GM21786 (cell line): ENCODE data around the gene MOGAT3.
"Not testable (repeated sequence)": the region's sequence is repeated elsewhere in the genome, so short reads cannot be mapped to it uniquely, and the experiment has no call there.

Experiments used
- ATAC-seq: cut with Tn5 transposase; IDR thresholded peaks from one replicate; pipeline ENCODE4 v1.9.1; 2021; ENCODE audit not compliant: unreplicated experiment

MOGAT3 gene

GRCh38 chr7:101205901-101206664 lies 5.2 kb upstream of the MOGAT3 start:
- no peak for ATAC-seq

- not testable (repeated sequence) for ATAC-seq
These were observed 3.2 kb upstream of the MOGAT3 start for GRCh38 chr7:101203740-101204738.

DNA sequence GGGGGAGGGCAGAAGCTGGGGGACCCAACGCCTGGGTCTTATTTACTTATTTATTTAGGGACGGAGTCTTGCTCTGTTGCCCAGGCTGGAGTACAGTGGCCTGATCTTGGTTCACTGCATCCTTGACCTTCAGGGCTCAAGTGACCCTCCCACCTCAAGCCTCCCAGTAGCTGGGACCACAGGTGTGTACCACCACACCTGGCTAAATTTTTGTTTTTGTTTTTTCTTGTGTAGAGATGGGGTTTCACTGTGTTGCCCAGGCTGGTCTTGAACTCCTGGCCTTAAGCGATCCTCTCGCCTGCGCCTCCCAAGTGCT lies 1.7 kb upstream of the MOGAT3 start:
- ATAC-seq = no peak

DNA sequence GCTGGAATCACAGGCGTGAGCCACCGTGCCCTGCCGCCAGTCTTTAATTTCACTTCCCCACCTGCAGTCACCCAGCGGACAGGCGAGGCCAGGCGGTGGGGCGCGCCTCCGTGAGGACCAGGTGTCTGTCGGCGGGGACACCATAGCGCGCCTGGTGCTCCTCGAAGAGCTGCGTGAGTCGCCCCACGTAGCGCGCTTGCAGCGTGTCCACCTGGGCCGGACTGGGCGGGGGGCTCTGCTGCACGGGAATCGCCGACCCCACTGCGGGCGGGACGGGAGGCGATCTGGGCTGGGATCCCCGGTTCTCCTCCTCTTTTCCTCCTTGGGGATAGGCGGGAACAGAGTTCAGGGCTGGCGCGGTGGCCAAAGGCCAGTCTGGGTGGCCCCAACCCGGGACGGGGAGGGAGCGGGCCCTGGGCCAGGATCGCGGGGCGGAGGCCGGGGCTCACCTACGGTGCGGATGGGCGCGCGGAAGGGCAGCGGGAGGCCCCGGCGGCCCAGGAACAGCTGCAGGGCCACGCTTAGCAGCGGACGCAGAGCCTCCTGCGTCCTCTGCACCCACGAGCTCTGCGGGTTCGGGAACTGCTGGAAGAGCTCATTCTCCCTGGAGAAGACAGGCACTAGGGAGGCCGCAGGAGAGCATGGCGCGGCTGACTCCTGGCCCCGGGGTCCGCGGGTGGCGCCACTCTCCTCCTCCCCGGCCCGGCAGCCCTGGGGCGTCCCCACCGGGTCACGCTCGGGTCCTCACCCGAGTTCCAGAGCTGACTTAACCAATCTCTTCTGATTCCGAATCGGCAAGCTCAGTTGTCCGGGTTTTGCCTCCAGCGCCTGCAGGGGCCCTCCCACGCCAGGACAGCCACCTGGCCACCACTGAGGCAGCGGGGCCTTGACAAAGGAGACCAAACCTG lies 1.1 kb upstream of the MOGAT3 start:
- no peak for ATAC-seq

DNA sequence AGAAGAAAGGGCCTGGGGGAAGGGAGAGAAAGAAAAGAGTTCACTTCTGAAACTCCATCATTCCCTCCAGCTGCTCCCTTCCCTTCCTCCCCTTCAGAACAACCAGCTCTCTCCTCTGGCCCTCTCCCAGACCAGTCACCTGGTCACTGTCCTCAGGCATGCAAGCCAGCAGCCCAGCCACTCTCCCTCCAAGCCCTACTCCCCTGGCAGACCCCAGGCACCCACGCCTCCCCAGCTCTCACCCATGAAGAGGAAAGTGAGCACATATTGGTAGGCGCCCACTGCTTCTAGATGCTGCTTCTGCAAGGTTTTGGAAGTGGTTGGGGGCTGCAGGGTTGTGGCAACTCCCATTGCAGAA lies 353 bp downstream of the MOGAT3 start:
- no peak for ATAC-seq

DNA sequence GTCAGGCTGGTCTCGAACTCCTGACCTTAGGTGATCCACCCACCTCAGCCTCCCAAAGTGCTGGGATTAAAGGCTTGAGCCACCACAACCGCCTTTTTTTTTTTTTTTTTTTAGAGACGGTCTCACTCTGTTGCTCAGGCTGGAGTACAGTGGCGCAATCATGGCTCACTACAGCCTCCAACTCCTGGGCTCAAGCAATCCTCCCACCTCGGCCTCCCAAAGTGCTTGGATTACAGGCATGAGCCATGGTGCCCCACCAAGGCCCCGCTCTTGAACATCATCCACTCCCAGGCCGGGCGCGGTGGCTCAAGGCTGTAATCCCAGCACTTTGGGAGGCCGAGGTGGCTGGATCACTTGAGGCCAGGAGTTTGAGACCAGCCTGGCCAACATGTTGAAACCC lies 1.3 kb downstream of the MOGAT3 start:
- ATAC-seq = not testable (repeated sequence)

GRCh38 chr7:101198476-101198875 lies 2.4 kb downstream of the MOGAT3 start:
- ATAC-seq = no peak

- no peak for ATAC-seq
These were observed 2.8 kb downstream of the MOGAT3 start for GRCh38 chr7:101197991-101198390.

- ATAC-seq = no peak
These were observed 5.0 kb downstream of the MOGAT3 start for GRCh38 chr7:101195884-101196283.

DNA sequence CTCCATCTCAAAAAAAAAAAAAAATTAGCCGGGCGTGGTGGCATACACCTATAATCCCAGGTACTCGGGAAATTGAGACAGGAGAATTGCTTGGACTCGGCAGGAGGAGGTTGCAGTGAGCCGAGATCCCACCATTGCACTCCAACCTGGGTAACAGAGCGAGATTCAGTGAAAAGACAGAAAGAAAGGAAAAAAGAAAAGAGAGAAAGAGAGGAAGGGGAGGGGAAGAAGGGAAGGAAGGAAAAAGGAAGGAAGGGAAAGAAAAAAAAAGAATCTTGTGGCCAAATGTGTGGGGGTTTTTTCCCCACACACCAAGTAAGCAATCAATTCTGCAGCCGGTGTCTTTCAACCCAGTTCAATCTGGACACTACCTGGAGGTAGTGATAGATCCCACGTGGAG lies 11.7 kb downstream of the MOGAT3 start:
- ATAC-seq = no peak

DNA sequence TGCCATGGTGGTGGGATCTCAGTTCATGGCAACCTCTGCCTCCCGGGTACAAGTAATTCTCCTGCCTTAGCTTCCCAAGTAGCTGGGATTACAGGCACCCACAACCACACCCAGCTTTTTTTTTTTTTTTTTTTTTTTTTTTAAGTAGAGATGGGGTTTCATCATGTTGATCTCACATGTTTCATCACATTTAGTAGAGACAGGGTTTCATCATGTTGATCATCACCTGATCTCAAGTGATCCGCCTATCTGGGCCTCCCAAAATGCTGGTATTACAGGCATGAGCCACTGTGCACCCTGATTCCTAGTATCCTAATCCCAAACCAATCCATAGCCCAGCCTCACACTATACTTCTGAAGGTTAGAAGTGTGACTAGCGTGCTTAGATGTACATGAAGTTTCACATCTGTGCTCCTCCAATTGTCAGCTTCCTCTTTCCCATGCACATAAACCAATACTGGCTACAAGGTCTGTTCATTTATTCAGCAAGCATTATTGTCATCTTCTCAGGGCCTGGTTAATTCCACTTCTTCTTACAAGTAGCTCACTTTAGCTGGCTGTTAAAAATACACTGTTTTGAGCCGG lies 13.9 kb downstream of the MOGAT3 start:
- ATAC-seq = no peak

DNA sequence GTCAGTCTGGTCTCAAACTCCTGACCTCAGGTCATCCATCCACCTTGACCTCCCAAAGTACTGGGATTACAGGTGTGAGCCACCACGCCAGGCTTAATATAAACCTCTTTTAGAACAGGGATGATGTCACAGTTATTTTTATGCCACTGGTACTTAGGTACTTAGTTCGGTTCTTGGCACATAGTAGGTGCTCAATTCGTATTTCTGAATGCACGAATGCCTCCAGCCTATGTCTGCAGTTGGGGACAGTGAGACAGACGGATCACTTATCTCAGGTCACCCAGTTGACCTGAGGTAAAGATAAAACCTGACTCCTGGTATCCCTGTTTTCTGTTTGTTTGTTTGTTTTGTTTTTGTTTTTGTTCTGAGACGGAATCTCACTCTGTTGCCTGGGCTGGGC lies 14.6 kb downstream of the MOGAT3 start:
- no peak for ATAC-seq

DNA sequence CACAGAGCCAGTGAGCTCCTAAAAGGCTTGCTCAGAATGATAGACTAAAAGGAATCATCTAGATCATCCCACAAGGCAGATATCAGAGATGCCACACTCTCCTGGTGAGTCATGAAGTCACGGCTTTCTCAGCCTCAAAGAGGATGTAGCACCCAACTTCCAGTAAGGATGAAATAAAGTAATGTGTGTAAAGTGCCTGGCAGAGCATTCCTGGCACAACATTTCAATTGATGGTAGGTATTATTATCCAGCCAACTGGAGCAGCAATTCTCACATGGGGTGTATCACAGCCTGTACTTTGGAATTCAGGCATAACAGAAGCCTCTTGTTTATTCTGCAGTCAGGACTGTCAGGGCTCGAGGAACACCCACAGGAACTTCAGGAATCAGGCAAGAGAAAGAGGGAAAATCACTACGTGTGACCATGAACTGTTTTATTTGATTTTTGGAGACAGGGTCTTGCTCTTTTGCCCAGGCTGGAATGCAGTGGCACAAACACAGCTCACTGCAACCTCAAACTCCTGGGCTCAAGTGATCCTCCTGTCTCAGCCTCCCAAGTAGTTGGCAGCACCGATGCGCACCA lies 15.5 kb downstream of the MOGAT3 start:
- no peak for ATAC-seq

DNA sequence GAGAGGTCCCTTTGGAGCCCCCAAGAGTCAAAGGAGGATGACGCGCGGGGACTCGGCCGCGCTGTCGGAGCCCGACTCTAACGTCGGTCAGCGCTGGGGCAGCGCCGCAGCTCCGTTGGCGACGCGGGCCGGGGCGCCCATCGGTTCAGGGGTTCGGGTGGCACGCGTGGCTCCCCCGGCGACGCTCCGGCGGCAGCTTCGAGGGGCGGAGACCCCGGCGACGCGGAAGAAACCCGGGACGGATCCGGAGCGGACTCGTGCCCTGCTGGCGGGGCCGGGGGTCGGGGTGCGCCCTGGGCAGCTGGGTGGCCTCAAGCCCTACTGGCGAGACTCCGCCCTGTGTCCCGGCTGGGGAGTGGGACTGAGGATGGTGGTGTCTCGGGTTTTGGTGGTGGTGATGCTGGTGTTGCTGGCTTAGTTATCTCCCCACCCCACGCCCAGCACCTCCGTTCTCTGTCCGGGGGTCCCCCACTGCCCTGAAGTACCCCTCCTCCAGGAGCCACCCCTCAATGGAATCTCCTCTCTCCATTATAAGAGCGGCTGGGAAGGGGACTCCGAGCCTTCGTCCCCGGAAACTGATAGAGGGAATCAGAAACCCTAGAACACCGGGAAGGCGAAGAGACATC lies 20.6 kb downstream of the MOGAT3 start, which contains the start of gene NAT16:
Gene NAT16, minus strand, starts transcription at position 164 of the 626 bp plus-strand sequence. CDS start 5,486 bp downstream, outside the sequence.
- ATAC-seq = no peak

GRCh38 chr7:101179713-101180112 lies 21.1 kb downstream of the MOGAT3 start:
- no peak for ATAC-seq

DNA sequence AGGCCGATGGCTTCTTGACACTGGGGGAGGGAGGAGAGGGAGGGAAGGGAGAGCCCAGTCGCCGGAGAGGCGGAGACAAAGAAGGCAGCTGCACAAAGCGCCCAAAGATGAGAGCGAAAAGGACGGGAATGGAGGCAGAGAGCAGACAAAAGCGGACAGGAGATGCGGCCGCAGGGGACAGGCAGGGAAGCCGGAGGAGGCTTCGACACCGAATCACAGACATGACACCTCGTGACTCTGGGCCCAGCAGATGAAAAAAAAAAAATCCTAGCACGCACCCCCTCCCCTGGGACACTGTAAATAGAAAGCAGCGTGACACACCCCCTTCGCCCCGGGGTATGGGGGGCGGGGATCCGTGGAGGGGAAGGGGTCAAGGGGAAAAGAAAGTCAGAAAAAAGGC lies 21.7 kb downstream of the MOGAT3 start:
- no peak for ATAC-seq

- no peak for ATAC-seq
These were observed 23.2 kb downstream of the MOGAT3 start for GRCh38 chr7:101177644-101178043.

GRCh38 chr7:101175664-101176063 lies 25.2 kb downstream of the MOGAT3 start:
- no peak for ATAC-seq

DNA sequence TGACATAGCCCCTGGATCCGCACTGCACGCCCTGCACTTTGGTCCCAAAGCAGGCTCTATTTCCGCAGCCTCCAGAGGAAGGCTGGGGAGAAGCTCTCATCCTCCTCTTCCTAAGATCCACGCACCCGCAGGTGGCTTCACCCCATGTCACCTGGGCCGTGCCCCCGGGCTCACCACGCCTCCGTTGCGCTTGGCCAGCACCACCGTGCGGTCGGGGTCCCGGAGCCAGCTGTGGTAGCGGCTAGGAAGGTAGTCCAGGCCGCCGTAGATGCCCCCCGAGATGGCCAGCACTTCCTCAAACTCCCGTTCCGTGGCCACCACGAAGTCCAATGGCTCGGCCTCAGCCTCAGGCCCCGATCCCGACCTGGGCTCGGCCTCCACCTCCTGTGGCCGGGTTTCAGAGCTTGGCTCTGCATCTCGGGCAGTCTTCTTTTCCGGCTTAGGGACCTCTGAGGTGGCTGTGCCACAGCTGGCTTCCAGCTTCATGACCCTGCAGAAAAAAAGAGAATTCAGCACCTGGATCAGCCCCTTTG lies 26.4 kb downstream of the MOGAT3 start:
- no peak for ATAC-seq
